ENCODE measurements around the gene NAE1. TPM values are rescaled to one million over a fixed set of nuclear protein-coding genes. Genes with fewer than 3 reads are reported as not detected.

The NAE1 gene
- total and polyA plus RNA-seq, 8 donors = 19.3 to 29.8 (median 21.2) TPM

DNA sequence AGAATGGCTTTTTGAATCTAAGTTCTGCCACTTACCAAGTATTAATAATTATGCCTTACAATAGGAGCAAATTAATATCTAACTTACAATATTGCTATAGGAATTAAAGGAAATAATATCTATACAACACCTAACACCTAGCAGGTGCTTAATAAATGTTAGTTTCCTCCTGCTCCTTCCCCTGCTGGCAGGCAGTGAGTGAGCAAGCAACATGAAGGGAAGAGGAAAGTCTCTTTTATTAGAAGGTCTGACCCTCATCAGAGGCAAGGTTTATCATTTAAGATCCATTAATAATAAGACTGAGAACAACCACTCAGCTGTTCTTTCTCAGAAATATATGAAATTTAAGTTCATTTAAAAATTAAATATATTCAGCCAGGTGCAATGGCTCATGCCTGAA is 72.7 kb downstream of the NAE1 start:
- H3K9me3 ChIP-seq = no peaks in the 10 kb centered on the region
- no peak for DNase-seq
- H3K36me3 ChIP-seq = no peaks in the 10 kb centered on the region
- no peak overlapping the region for H3K4me3 ChIP-seq
- intact Hi-C loops (cut with DNase I) = no loop called here
- H3K27me3 ChIP-seq = no peaks in the 10 kb centered on the region
- no peak for FAIRE-seq
- TF ChIP-seq, protein P1, sequence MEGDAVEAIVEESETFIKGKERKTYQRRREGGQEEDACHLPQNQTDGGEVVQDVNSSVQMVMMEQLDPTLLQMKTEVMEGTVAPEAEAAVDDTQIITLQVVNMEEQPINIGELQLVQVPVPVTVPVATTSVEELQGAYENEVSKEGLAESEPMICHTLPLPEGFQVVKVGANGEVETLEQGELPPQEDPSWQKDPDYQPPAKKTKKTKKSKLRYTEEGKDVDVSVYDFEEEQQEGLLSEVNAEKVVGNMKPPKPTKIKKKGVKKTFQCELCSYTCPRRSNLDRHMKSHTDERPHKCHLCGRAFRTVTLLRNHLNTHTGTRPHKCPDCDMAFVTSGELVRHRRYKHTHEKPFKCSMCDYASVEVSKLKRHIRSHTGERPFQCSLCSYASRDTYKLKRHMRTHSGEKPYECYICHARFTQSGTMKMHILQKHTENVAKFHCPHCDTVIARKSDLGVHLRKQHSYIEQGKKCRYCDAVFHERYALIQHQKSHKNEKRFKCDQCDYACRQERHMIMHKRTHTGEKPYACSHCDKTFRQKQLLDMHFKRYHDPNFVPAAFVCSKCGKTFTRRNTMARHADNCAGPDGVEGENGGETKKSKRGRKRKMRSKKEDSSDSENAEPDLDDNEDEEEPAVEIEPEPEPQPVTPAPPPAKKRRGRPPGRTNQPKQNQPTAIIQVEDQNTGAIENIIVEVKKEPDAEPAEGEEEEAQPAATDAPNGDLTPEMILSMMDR (IDR thresholded peaks at IDR 0.05) = no peak
- H3K27ac ChIP-seq = no peak overlapping the region
- no peaks in the 10 kb centered on the region for H3K4me1 ChIP-seq
- no peak for ATAC-seq

DNA sequence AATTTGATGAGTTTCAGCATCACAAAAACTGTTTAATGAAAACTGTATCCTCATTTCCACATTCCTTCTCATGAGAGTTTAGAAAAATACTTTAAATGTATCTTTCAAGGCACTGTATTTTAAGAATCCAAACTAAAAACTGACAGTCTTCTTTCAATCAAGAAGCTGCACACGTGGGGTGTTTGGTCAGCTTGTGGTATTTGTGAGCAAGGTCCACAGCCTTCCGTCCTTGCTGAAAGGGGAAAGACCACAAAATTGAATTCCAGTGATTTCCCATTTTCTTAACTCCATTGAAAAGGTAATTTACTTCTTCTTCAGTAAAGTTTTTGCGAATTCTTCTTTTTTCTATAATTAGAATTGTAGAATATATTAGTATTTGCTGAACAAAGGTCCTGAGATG is 76.0 kb downstream of the NAE1 start:
- DNase-seq (no peak), FAIRE-seq (no peak), ATAC-seq (no peak)
- Histone ChIP-seq H3K9me3 (no peaks in the 10 kb centered on the region), H3K27me3 (no peaks in the 10 kb centered on the region), H3K4me3 (no peak overlapping the region), H3K4me1 (peaks cover 0 to 8% (median 4%) of the 10 kb centered on the region in 3 donors), H3K36me3 (no peaks in the 10 kb centered on the region), H3K27ac (no peak overlapping the region)
- 46 to 56% methylated on average over 3 of the region's 3 CpGs for WGBS, 2 donors
- intact Hi-C loops (cut with DNase I) = no loop called here
- TF ChIP-seq, protein P1 (IDR thresholded peaks at IDR 0.05) = no peak

DNA sequence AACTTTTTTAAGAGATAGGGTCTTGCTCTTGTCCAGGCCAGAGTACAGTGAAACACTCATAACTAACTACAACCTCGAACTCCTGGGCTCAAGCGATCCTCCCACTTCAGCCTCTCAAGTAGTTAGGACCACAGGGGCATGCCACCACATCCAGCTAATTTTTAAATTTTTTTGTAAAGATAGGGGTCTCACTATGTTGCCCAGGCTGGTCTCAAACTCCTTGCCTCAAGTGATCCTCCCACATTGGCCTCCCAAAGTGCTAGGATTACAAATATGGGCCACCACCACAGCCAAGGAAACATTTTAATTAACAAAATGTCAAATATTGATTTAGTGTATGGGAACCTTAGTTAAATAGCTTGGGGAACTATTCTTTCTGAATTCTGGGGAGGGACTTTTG is 76.6 kb downstream of the NAE1 start:
- no peak overlapping the region for H3K27ac ChIP-seq
- H3K27me3 ChIP-seq = no peaks in the 10 kb centered on the region
- no peak for DNase-seq
- TF ChIP-seq, protein P1 (IDR thresholded peaks at IDR 0.05) = no peak
- peaks cover 0 to 14% (median 7%) of the 10 kb centered on the region in 3 donors for H3K4me1 ChIP-seq
- no peak overlapping the region for H3K4me3 ChIP-seq
- 84 to 93% methylated on average over 2 of the region's 2 CpGs for WGBS, 2 donors
- H3K36me3 ChIP-seq = no peaks in the 10 kb centered on the region
- intact Hi-C loops (cut with DNase I) = no loop called here
- no peak for ATAC-seq
- no peaks in the 10 kb centered on the region for H3K9me3 ChIP-seq
- FAIRE-seq = no peak

DNA sequence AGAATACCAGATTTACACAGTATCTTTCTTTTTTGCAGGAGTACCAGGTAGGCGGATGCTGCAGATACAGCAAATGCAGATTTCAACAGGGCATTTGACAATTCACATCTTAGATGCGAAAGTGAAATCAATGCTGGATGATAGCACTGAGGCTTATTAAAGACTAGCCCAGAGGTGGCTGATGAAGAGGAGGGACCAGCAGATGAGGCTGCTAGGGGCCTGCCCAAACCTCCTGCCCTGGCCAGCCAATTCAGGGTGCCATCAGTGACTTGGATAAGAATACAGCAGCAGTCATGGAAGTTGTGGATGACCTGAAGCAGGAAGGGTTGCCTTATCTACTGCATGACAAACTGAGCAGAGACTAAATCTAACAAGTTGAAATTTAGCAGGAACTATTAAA is 77.8 kb downstream of the NAE1 start:
- no peaks in the 10 kb centered on the region for H3K27me3 ChIP-seq
- no peak overlapping the region for H3K27ac ChIP-seq
- ATAC-seq (no peak), DNase-seq (no peak), FAIRE-seq (no peak)
- H3K36me3 ChIP-seq = no peaks in the 10 kb centered on the region
- H3K9me3 ChIP-seq = no peaks in the 10 kb centered on the region
- peaks cover 0 to 18% (median 7%) of the 10 kb centered on the region in 3 donors for H3K4me1 ChIP-seq
- intact Hi-C loops (cut with DNase I) = no loop called here
- H3K4me3 ChIP-seq = no peak overlapping the region
- TF ChIP-seq, protein P1 (IDR thresholded peaks at IDR 0.05) = no peak
- WGBS, 2 donors = 93 to 95% methylated on average over 2 of the region's 2 CpGs

Other genes with a start within 250 kb of the NAE1 start
- 10 to 100 TPM in 1 of 6 donors, 1 to 10 TPM in 4, under 1 TPM in 1; 0.79 to 20.8 (median 2.6) TPM for gene CMTM3, start 226.3 kb downstream of the NAE1 start, total RNA-seq
- 1 to 10 TPM; 4.3 to 4.8 TPM for gene CMTM3, start 226.3 kb downstream of the NAE1 start, polyA plus RNA-seq
- gene CMTM4, start 134.2 kb downstream of the NAE1 start, total RNA-seq = 10 to 100 TPM; 31.7 to 43.5 (median 38.8) TPM
- gene CMTM4, start 134.2 kb downstream of the NAE1 start, polyA plus RNA-seq = 10 to 100 TPM; 14.9 to 18.4 TPM
- gene DYNC1LI2, start 79.4 kb downstream of the NAE1 start, total RNA-seq = 10 to 100 TPM; 53.0 to 83.0 (median 68.1) TPM
- 10 to 100 TPM; 44.4 to 57.7 TPM for gene DYNC1LI2, start 79.4 kb downstream of the NAE1 start, polyA plus RNA-seq
- gene TERB1, start 29.4 kb downstream of the NAE1 start, total RNA-seq = not detected
- not detected for gene TERB1, start 29.4 kb downstream of the NAE1 start, polyA plus RNA-seq
- not detected for gene CA7, start 13.4 kb upstream of the NAE1 start, total RNA-seq
- not detected for gene CA7, start 13.4 kb upstream of the NAE1 start, polyA plus RNA-seq
- 1 to 10 TPM; 6.1 to 8.5 (median 7.7) TPM for gene PDP2, start 49.5 kb upstream of the NAE1 start, total RNA-seq
- 1 to 10 TPM; 1.6 TPM for gene PDP2, start 49.5 kb upstream of the NAE1 start, polyA plus RNA-seq
- not detected for gene CDH16, start 87.9 kb upstream of the NAE1 start, total RNA-seq
- not detected for gene CDH16, start 87.9 kb upstream of the NAE1 start, polyA plus RNA-seq
- 1 to 10 TPM in 1 of 6 donors, under 1 TPM in 5; 0.20 to 2.7 (median 0.53) TPM for gene RRAD, start 94.6 kb upstream of the NAE1 start, total RNA-seq
- 1 to 10 TPM; 2.7 to 2.9 TPM for gene RRAD, start 94.6 kb upstream of the NAE1 start, polyA plus RNA-seq
- gene CIAO2B, start 103.4 kb upstream of the NAE1 start, total RNA-seq = 10 to 100 TPM; 14.8 to 31.5 (median 22.0) TPM
- gene CIAO2B, start 103.4 kb upstream of the NAE1 start, polyA plus RNA-seq = 10 to 100 TPM; 73.7 to 86.9 TPM
- 10 to 100 TPM; 14.3 to 23.1 (median 17.3) TPM for gene CES2, start 104.5 kb upstream of the NAE1 start, total RNA-seq
- gene CES2, start 104.5 kb upstream of the NAE1 start, polyA plus RNA-seq = 10 to 100 TPM; 14.9 to 18.6 TPM
- 1 to 10 TPM; 1.9 to 6.2 (median 4.6) TPM for gene CES3, start 130.3 kb upstream of the NAE1 start, total RNA-seq
- gene CES3, start 130.3 kb upstream of the NAE1 start, polyA plus RNA-seq = 1 to 10 TPM; 4.6 to 7.3 TPM
- gene CES4A, start 157.6 kb upstream of the NAE1 start, total RNA-seq = 10 to 100 TPM in 1 of 6 donors, 1 to 10 TPM in 5; 3.2 to 10.2 (median 4.6) TPM
- 10 to 100 TPM; 43.1 to 59.5 TPM for gene CES4A, start 157.6 kb upstream of the NAE1 start, polyA plus RNA-seq
- 10 to 100 TPM; 13.1 to 27.0 (median 20.1) TPM for gene CBFB, start 198.2 kb upstream of the NAE1 start, total RNA-seq
- 10 to 100 TPM; 11.5 to 19.7 TPM for gene CBFB, start 198.2 kb upstream of the NAE1 start, polyA plus RNA-seq